Measurements from ENCODE around the gene SHCBP1L. TPM values are rescaled to one million over a fixed set of nuclear protein-coding genes. Genes with fewer than 3 reads are reported as not detected.

The SHCBP1L gene
- total RNA-seq, 1 experiment from 2014 or later: not detected

DNA sequence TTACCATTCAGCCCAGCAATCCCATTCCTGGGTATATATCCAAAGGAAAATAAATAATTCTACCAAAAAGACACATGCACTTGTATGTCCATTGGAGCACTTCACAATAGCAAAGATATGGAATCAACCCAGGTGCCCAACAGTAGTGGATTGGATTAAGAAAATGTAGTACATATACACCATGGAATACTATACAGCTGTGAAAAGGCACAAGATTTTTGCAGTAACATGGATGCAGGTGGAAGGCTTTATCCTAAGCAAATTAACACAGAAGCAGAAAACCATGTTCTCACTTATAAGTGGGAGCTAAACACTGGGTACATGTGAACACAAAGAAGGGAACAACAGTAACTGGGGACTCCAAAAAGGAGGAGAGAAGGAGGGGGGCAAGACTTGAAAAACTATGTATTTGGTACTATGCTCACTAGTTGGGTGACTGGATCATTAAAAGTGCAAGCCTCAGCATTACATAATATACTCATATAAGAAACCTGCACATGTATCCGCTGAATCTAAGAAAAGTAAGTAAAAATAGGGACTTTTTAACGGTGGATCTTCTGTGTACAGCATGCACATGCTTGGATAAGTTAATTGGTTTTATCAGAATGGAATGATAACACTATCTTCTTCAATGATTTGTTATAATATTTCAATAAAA lies 3.9 kb upstream of the SHCBP1L start:
- DNase-seq (ENCODE audit: low spot score) (no peak), ATAC-seq (no peak)
- peaks cover 30% of the 10 kb centered on the region for H3K4me1 Mint-ChIP-seq
- ChIA-PET CTCF (no interaction called here), POLR2A (no interaction called here)
- TF ChIP-seq, protein P1, sequence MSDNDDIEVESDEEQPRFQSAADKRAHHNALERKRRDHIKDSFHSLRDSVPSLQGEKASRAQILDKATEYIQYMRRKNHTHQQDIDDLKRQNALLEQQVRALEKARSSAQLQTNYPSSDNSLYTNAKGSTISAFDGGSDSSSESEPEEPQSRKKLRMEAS (CRISPR knock-in tag; IDR thresholded peaks at IDR 0.05): no peak
- TF ChIP-seq ZNF423 (CRISPR knock-in tag; IDR thresholded peaks at IDR 0.05): no peak
- no peak for TF ChIP-seq RORB (CRISPR knock-in tag; IDR thresholded peaks at IDR 0.05)
- TF ChIP-seq ETV6 (CRISPR knock-in tag; IDR thresholded peaks at IDR 0.05): no peak
- TF ChIP-seq, protein P2, sequence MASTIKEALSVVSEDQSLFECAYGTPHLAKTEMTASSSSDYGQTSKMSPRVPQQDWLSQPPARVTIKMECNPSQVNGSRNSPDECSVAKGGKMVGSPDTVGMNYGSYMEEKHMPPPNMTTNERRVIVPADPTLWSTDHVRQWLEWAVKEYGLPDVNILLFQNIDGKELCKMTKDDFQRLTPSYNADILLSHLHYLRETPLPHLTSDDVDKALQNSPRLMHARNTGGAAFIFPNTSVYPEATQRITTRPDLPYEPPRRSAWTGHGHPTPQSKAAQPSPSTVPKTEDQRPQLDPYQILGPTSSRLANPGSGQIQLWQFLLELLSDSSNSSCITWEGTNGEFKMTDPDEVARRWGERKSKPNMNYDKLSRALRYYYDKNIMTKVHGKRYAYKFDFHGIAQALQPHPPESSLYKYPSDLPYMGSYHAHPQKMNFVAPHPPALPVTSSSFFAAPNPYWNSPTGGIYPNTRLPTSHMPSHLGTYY (CRISPR knock-in tag; IDR thresholded peaks at IDR 0.05): no peak
- TF ChIP-seq, protein P3, sequence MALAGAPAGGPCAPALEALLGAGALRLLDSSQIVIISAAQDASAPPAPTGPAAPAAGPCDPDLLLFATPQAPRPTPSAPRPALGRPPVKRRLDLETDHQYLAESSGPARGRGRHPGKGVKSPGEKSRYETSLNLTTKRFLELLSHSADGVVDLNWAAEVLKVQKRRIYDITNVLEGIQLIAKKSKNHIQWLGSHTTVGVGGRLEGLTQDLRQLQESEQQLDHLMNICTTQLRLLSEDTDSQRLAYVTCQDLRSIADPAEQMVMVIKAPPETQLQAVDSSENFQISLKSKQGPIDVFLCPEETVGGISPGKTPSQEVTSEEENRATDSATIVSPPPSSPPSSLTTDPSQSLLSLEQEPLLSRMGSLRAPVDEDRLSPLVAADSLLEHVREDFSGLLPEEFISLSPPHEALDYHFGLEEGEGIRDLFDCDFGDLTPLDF (CRISPR knock-in tag; IDR thresholded peaks at IDR 0.05): no peak
- peaks cover 23% of the 10 kb centered on the region for H3K9me3 Mint-ChIP-seq
- H3K27me3 Mint-ChIP-seq (ENCODE audit: low read depth): peaks cover 12% of the 10 kb centered on the region
- H3K27ac Mint-ChIP-seq: no peak overlapping the region
- peaks cover 13% of the 10 kb centered on the region for H3K36me3 Mint-ChIP-seq
- no peak overlapping the region for H3K4me3 Mint-ChIP-seq

DNA sequence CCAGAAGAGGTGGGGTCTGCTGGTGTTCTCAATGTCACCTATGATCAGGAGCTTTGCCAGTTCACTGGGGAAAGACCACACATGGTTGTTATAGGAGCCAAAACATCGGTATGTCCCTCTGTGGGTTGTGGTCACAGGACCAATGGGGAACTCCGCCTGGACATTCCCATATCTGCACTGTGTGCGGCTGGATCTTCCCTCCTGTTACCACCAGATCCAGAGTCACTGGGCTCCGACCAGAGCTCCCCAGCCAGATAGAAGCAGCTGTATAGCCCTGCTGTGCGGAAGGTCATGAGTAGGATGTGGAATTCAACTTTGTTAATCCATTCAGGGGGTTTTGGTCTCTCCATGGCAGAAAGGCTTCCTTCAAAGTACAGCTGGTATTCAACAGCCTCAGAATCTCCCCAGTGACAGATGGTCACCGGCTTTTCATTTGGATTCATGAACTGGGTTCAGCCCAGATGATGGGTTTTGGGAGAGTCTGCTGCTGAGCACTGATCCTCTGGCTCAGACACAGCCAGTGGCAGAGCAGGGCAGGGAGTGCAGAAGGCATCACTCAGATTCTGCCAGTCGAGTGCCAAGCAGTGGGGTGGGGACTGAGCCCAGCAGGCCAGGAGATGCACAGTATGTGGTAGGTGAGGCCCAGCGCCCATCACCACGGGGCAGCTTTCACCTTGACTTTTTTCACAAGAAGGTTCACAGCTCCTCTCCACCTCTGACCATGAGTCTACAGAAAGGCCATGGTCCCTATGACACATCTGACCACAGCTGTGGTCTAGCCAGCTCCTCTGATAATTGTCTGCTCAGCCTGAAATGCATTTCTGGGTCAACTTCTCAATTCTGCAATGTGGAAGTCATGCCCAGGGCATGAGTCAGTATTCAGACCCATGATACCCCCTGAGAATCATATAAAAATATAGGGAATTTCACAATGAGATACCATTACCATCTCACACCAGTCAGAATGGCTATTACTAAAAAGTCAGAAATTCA lies 2.9 kb upstream of the SHCBP1L start:
- CTCF ChIA-PET: interaction anchor here (1.0 to 1.2 kb wide), 2 partner anchors 272 to 279 kb away, joined by 3 to 5 read pairs; no protein-coding TSS in a partner anchor
- peak overlapping the region; percentile 87; the same call in 1 of the 2 replicates for H3K27ac Mint-ChIP-seq

DNA sequence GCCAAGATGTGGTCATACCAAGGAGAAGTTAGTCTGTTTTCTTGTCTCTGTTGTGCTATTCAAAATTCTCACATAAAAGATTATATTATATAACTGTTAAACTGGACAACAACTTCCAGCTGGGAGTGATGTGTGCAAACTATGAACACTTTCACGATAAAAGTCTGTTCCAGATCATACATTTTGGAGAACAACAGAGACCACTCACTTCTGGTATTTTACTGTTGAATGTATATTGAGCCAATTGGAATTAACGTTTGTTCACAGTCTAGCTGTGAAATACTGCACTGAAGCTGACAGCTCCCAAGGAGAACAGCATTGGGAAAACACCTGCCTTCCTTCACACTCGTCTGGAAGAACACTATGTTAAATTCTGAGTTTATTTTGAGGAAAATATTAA lies 860 bp upstream of the SHCBP1L start:
- H3K4me3 Mint-ChIP-seq: no peak overlapping the region
- H3K9me3 Mint-ChIP-seq: peaks cover 14% of the 10 kb centered on the region
- POLR2A ChIA-PET: no interaction called here
- peaks cover 3% of the 10 kb centered on the region; the same call in 1 of the 2 replicates for H3K36me3 Mint-ChIP-seq
- peaks cover 24% of the 10 kb centered on the region for H3K4me1 Mint-ChIP-seq
- DNase-seq (ENCODE audit: low spot score) (no peak), ATAC-seq (no peak)
- CTCF ChIA-PET: interaction anchor here (1.0 kb wide), 1 partner anchor 9 kb away, joined by 3 read pairs; no protein-coding TSS in a partner anchor
- H3K27me3 Mint-ChIP-seq (ENCODE audit: low read depth): peaks cover 4% of the 10 kb centered on the region; the same call in 1 of the 2 replicates
- TF ChIP-seq ZNF219 (CRISPR knock-in tag; IDR thresholded peaks at IDR 0.05; ENCODE audit: borderline replicate concordance) (no peak), SP1 (CRISPR knock-in tag; conservative IDR thresholded peaks at IDR 0.05) (no peak), SMAD3 (CRISPR knock-in tag; IDR thresholded peaks at IDR 0.05; ENCODE audit: borderline replicate concordance) (no peak), NR3C1 (CRISPR knock-in tag; conservative IDR thresholded peaks at IDR 0.05; ENCODE audit: low read depth) (no peak), ZNF263 (CRISPR knock-in tag; IDR thresholded peaks at IDR 0.05; ENCODE audit: low read depth) (no peak)
- TF ChIP-seq, protein P2 (CRISPR knock-in tag; IDR thresholded peaks at IDR 0.05): no peak
- TF ChIP-seq, protein P1 (CRISPR knock-in tag; IDR thresholded peaks at IDR 0.05): no peak
- H3K27ac Mint-ChIP-seq: no peak overlapping the region

More for the DNA sequence above, 2.9 kb upstream of the SHCBP1L start:
- no peak overlapping the region for H3K4me3 Mint-ChIP-seq
- H3K4me1 Mint-ChIP-seq: peaks cover 28% of the 10 kb centered on the region
- no peak for TF ChIP-seq NR1H2 (CRISPR knock-in tag; IDR thresholded peaks at IDR 0.05)
- DNase-seq (ENCODE audit: low spot score) (no peak), ATAC-seq (no peak)
- H3K27me3 Mint-ChIP-seq (ENCODE audit: low read depth): peaks cover 12% of the 10 kb centered on the region
- H3K36me3 Mint-ChIP-seq: peaks cover 13% of the 10 kb centered on the region
- POLR2A ChIA-PET: no interaction called here
- H3K9me3 Mint-ChIP-seq: peaks cover 23% of the 10 kb centered on the region
